Measurements from ENCODE around the gene PGAP2. TPM values are rescaled to one million over a fixed set of nuclear protein-coding genes. Genes with fewer than 3 reads are reported as not detected.

PGAP2 gene
- total and polyA plus RNA-seq, 10 of the 15 experiments (the other 5 are each of a cell fraction or from before 2014, with no cell fraction given), result 12.3 to 37.4 (median 31.9) TPM

- no peak for TF ChIP-seq KAT2A (conservative IDR thresholded peaks at IDR 0.05; ENCODE audit: control insufficient read depth, low read depth, low read length)
- TF ChIP-seq DPF2 (IDR thresholded peaks at IDR 0.05), result peak; percentile 40; the same call in 1 of the 2 replicates
- no peak for TF ChIP-seq SPI1 (IDR thresholded peaks at IDR 0.05; ENCODE audit: borderline replicate concordance, insufficient read depth, low read depth, low read length)
- no peak for TF ChIP-seq PKNOX1 (IDR thresholded peaks at IDR 0.05)
- no peak for TF ChIP-seq TARDBP (IDR thresholded peaks at IDR 0.05; ENCODE audit: borderline replicate concordance)
- TF ChIP-seq NRF1 (conservative IDR thresholded peaks at IDR 0.05; ENCODE audit: low read depth, low read length), result no peak
- TF ChIP-seq MAX (IDR thresholded peaks at IDR 0.05; ENCODE audit: low read depth, low read length), result no peak
- TF ChIP-seq RUNX3 (IDR thresholded peaks at IDR 0.05; ENCODE audit: low read length), result no peak
- no peak for TF ChIP-seq HDAC6 (IDR thresholded peaks at IDR 0.05; ENCODE audit: unreplicated experiment)
- no peak for TF ChIP-seq IRF5 (IDR thresholded peaks at IDR 0.05; ENCODE audit: borderline replicate concordance)
- no peak for TF ChIP-seq KLF5 (IDR thresholded peaks at IDR 0.05; ENCODE audit: partially characterized antibody)
- no peak for TF ChIP-seq BCL3 (IDR thresholded peaks at IDR 0.05; ENCODE audit: borderline replicate concordance, insufficient read depth, low read depth, low read length, poor library complexity, severe bottlenecking)
- no peak for TF ChIP-seq NR2C2 (IDR thresholded peaks at IDR 0.05; ENCODE audit: borderline replicate concordance, control insufficient read depth, insufficient read length, low read depth)
- no peak for TF ChIP-seq TCF12 (IDR thresholded peaks at IDR 0.05; ENCODE audit: low read depth, low read length)
- TF ChIP-seq CREB1 (IDR thresholded peaks at IDR 0.05; ENCODE audit: low read depth), result no peak
- no peak for TF ChIP-seq JUND (IDR thresholded peaks at IDR 0.05; ENCODE audit: low read depth, low read length)
- TF ChIP-seq USF2 (IDR thresholded peaks at IDR 0.05; ENCODE audit: borderline replicate concordance, low read depth, low read length), result no peak
- no peak for TF ChIP-seq MTA3 (IDR thresholded peaks at IDR 0.05; ENCODE audit: borderline replicate concordance, low read length)
- TF ChIP-seq SREBF1 (IDR thresholded peaks at IDR 0.05; ENCODE audit: low read length), result no peak
- TF ChIP-seq IKZF1 (conservative IDR thresholded peaks at IDR 0.05), result peak; percentile 45
- TF ChIP-seq TCF7 (IDR thresholded peaks at IDR 0.05; ENCODE audit: borderline replicate concordance), result no peak
- peak; percentile 25 to 30; a peak in 1 of 4 replicates for TF ChIP-seq IKZF2 (IDR thresholded peaks at IDR 0.05)
- TF ChIP-seq CHD2 (IDR thresholded peaks at IDR 0.05; ENCODE audit: borderline replicate concordance, low read depth, low read length), result no peak
- no peak for TF ChIP-seq ATF2 (IDR thresholded peaks at IDR 0.05; ENCODE audit: low read length)
- TF ChIP-seq CHD1 (IDR thresholded peaks at IDR 0.05; ENCODE audit: low read depth, low read length), result no peak
- TF ChIP-seq MTA2 (IDR thresholded peaks at IDR 0.05; ENCODE audit: low read depth), result peak; percentile 95
Measured at GRCh38 chr11:3873712-3874349, 65.5 kb downstream of the PGAP2 start (continued).

Measured in GM12878 (cell line).